ENCODE data around the gene LMOD1.
"Not testable (repeated sequence)": the region's sequence is repeated elsewhere in the genome, so short reads cannot be mapped to it uniquely, and the experiment has no call there.

LMOD1 gene

DNA sequence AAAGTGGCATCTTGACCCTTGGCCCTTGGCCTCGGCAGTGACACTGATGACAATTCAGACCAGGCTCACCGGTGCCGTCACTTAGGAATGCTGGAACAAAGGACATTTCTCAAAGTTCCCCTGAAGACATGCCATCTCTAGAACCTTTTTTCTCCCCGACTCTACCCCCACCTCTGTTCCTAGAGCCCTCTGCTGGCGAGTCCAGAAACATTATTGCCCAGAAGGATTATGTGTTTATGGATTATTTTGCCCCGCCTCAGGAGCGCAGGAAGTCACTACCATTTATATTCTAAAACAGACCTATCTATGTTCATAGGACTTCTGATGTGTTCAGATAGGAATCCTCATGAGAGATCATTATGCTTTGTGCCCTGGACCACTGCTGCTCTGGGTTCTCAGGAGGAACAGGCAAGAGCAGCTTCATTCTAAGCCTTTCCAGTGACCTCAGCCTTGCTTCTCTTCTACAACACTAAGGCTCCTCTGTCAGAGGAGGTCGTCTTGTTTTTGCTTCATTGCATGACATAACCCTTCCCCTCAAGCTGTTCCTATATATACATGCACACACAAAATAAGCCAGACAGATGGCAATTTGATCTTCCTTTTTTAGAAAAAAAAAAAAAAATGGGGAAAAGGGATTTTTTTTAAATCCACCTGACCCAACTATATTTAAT is 70.1 kb downstream of the LMOD1 start:
- FAIRE-seq = no peak
- DNase-seq (ENCODE audit: low spot score) = no peak

DNA sequence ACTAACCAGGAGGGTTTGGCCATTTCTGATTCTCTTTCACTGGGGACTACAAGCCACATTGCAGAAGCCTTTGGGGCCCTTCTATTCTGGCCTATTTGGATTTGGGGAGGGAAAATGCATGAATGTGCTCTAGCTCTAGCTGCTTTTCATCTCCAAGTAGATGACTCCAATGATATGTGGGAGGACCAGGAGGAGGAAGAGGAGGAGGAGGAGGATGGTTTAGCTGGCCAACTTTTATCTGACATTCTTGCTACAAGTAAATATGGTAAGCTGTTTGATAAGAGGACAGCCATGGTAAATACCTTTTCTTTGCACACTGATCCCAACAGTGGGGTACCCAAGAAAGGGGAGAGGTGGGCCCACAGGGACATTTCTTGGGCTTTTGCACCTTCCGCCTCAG is 71.7 kb downstream of the LMOD1 start:
- FAIRE-seq = no peak

DNA sequence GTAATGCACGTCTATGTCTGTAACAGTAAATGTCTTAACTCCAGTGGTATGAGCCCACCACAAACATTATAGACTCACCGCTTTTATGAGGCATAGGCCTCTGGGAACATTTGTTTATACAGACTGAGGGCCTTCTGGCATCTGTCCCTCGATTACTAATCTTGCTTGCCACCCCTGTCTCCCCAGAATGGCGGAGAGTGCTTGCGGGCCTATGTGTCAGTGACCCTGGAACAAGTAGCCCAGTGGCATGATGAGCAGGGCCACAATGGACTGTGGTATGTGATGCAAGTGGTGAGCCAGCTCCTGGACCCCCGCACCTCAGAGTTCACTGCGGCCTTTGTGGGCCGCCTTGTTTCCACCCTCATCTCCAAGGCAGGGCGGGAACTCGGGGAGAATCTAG is 76.0 kb downstream of the LMOD1 start:
- FAIRE-seq = no peak
- no peak for DNase-seq (ENCODE audit: low spot score)

More for the DNA sequence above, 71.7 kb downstream of the LMOD1 start:
- DNase-seq (ENCODE audit: low spot score) = no peak

DNA sequence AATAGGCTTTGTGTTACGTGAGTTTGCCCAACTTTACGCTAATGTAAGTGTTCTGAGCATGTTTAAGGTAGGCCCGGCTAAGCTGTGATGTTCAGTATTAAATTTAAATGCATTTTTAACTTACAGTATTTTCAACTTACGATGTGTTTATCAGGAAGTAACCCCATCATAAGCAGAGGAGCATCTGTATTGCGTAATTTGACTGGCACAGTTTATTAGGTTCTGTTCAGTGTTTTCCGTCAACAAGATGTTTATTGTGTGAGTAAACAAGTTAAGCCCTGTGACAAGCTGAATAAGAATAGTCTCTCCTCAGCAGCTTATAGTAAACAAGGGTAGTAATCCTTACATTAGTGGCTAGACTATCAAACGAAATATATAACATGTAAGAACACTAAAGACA is 84.9 kb downstream of the LMOD1 start:
- no peak for FAIRE-seq

DNA sequence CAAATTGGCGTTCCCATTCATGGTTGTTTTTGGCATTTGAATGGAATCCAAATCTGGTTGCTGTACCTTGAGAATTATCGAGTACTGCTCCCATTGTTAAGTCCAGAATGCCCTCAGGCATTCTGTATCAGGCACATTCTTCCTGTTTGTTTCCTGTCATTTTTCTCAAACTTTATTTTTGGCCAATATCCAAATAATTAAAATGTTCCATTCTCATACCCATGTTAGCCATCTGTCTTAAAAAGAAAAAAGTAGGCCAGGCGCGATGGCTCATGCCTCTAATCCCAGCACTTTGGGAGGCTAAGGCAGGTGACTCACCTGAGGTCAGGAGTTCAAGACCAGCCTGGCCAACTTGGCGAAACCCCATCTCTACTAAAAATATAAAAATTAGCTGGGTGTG is 86.9 kb downstream of the LMOD1 start:
- FAIRE-seq (no peak), DNase-seq (ENCODE audit: low spot score) (no peak)

More for the DNA sequence above, 84.9 kb downstream of the LMOD1 start:
- DNase-seq (ENCODE audit: low spot score) = no peak

DNA sequence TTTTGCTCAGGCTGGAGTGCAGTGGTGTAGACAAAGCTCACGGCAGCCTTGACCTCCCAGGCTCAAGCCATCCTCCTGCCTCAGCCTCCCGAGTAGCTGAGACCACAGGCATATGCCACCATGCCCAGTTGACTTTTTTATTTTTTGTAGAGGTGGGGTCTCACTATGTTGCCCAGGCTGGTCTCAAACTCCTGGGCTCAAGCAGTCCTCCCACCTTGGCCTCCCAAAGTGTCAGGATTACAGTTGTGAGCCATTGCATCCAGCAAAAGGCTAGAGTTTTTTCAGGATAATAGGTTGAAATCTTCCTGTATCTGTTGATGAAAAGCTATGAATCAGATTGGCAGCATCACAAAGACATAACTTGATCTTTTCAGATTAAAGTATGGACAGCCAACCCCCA is 89.6 kb downstream of the LMOD1 start:
- not testable (repeated sequence) for FAIRE-seq

DNA sequence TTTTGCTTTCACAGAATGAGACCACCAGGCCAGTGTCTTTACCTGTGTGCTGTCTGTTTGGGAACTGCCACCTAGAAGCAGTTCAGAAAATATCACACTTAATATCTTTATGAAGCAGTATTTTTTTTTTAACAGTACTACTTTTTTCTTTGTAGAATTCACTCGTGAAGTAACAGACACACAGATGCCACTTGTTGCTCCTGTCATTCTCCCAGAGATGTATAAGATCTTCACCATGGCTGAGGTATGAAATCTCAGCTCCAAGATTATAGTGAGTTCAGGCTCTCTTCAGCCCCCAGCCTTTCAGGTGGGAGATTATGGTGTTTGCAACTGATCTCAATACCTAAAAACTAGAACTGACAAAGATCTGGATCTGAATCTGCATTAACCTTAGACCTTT is 94.4 kb downstream of the LMOD1 start:
- DNase-seq (ENCODE audit: low spot score) = no peak
- no peak for FAIRE-seq

More for the DNA sequence above, 89.6 kb downstream of the LMOD1 start:
- not testable (repeated sequence) for DNase-seq (ENCODE audit: low spot score)

DNA sequence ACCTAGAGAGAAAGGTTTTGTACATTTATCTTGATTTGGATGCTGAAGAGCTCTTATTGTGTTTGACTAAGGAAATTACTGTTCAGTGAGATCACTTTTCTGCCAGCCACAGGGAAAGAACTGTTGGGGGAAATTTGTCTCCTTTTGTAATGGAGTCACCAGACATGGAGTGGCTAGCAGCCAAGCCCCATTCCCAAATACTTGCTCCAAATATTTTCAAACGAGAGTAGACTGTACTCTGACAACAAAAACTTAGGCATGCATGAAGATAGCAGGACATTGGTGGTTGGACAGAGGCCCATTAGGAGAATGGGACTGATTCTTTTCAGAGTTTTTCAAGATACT is 96.3 kb downstream of the LMOD1 start:
- FAIRE-seq (no peak), DNase-seq (ENCODE audit: low spot score) (peak; percentile 56)

DNA sequence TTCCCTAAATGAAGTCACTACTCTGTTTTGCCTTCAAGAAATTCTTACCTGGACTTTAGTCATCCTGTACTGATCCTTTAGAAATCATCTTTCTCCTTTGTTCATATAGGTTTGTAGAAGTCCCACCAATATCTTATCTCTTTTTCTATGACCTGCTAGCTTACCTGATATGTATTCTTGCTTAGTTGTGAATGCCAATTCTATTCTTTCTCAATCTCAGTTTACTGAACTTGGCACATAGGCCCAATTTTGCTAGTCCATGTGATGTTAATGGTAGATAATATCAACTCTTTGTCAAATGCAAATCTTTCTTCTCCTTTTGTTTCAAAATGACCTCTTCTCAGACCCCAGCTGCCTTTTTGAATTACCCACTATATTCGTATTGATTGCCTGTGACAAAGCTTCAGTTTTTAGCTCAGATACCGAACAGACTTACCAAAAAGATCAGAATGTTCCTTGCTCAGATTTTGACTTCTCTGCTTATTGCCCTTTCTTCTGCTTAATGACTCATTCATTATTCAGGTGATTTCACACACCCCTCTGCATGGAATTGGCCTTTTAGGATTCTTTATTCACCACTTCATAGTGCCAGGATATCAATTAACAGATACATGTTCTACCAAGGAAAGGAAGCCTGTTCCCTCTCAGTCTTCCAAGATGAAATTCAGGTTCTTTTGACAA is 96.8 kb downstream of the LMOD1 start:
- FAIRE-seq (no peak), DNase-seq (ENCODE audit: low spot score) (peak; percentile 20)

DNA sequence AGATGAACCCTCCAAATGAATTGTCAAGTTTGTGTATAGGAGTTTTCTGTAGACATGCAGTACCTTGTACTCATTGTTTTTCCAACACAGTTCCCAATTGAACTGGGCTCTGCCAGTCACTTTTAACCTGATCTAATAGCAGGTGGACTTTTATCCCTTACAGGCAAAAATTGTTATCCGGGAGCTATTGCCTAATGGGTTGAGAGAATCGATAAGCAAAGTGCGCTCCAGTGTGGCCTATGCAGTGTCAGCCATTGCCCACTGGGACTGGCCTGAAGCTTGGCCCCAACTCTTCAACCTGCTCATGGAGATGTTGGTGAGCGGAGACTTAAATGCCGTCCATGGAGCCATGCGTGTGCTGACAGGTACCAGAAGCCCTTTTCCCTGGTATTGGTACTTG is 98.1 kb downstream of the LMOD1 start:
- DNase-seq (ENCODE audit: low spot score) (no peak), FAIRE-seq (no peak)

DNA sequence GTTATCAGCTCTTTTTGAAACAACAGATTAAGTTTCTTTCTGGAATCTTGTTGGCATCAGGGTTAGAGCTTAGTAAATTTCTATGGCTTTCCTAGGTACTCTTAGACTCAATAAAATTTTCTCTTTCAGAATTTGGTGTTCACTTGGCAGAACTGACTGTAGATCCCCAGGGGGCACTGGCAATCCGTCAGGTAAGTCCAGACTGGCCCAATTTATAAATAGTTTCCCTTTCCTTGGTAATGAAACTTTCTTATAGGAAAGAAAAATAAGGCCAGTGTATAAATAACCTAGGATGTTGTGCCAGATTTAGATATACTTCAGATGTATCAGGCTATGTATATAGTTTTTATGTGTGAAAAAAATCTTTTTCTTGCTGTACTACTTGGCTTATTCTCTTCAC is 99.2 kb downstream of the LMOD1 start:
- FAIRE-seq = no peak
- DNase-seq (ENCODE audit: low spot score) = no peak

All from urothelium cell line (cell line).